WTC11 (cell line): ENCODE measurements around the gene PRKAG2.

Experiments
- ATF2 ChIP-seq: sonication (generic); formaldehyde crosslinking; IDR thresholded peaks from 2 replicates; pipeline ENCODE4 v1.8.1; 2022; ENCODE audit warnings: low read depth, missing genetic modification reagents, borderline replicate concordance
- CTCF ChIP-seq: fragments of 200-600 bp; IDR thresholded peaks from 2 replicates; pipeline ENCODE4 v1.8.0; 2022; ENCODE audit warnings: antibody characterized with exemption
- SMAD4 ChIP-seq: sonication (generic); formaldehyde crosslinking; IDR thresholded peaks from 2 replicates; pipeline ENCODE4 v1.8.0; 2022; ENCODE audit warnings: mild to moderate bottlenecking, missing genetic modification reagents
- ZNF121 ChIP-seq: sonication (generic); formaldehyde crosslinking; IDR thresholded peaks from 2 replicates; pipeline ENCODE4 v1.8.0; 2023; ENCODE audit warnings: missing genetic modification reagents
- ZNF263 ChIP-seq: sonication (generic); formaldehyde crosslinking; IDR thresholded peaks from 2 replicates; pipeline ENCODE4 v1.8.1; 2022; ENCODE audit warnings: low read depth, mild to moderate bottlenecking, moderate library complexity, missing genetic modification reagents

GRCh38 chr7:151716323-151716722 lies 160.6 kb downstream of the PRKAG2 start:
- TF ChIP-seq ATF2 (no peak), CTCF (no peak), ZNF121 (no peak), SMAD4 (no peak), ZNF263 (CRISPR knock-in tag) (no peak)
